WI38 (cell line): Measurements from ENCODE around the gene CFL1.
"Not testable (repeated sequence)": the region's sequence is repeated elsewhere in the genome, so short reads cannot be mapped to it uniquely, and the experiment has no call there.

ENCODE experiments used
- H3K4me3 ChIP-seq: 2 replicates; pipeline ENCODE4 v1.5.1; 2011; ENCODE audit warnings: low read depth, mild to moderate bottlenecking, control low read depth, low read length
- CTCF ChIP-seq: IDR thresholded peaks from 2 replicates; pipeline ENCODE4 v1.5.1; 2012; ENCODE audit warnings: low read depth, mild to moderate bottlenecking, control low read depth, low read length

CFL1 gene

GRCh38 chr11:65833297-65834030, 24.5 kb downstream of the CFL1 start, which contains the start of gene SNX32:
SNX32 (plus strand) TSS chr11:65833963; CDS start chr11:65834066, 103 bp downstream.
- TF ChIP-seq CTCF, result no peak
- H3K4me3 ChIP-seq, result peak within 1 kb of the TSS; percentile 59

DNA sequence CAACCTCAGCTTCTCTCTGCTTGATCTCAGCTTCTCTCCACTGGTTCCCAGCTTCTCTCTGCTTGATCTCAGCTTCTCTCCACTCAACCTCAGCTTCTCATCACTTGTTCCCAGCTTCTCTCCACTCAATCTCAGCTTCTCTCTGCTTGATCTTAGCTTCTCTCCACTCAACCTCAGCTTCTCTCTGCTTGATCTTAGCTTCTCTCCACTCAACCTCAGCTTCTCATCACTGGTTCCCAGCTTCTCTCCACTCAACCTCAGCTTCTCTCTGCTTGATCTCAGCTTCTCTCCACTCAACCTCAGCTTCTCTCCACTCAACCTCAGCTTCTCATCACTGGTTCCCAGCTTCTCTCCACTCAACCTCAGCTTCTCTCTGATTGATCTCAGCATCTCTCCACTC, 25.7 kb downstream of the CFL1 start:
- H3K4me3 ChIP-seq, result not testable (repeated sequence)

DNA sequence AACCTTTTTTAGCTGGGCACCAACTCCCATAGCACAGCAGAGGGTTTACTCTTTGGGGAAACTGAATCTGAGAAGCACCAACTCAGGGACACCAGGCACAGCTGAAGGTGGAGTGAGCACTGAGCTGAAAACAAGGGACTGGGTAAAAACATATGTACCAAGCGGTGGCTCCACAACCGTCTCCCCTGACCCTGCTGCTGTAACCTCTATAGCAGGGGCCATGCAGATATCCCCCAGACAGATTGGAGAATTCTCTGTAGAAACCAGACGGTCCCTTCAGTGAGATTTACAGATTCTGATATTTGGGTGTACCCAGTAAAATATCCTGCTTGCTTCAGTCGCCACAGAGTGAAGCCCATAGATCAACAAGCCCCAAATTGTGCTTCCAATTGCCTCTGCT, 28.5 kb downstream of the CFL1 start:
- no peak for TF ChIP-seq CTCF
- H3K4me3 ChIP-seq, result no peak overlapping the region

GRCh38 chr11:65826984-65827735, 30.8 kb downstream of the CFL1 start:
- no peak for TF ChIP-seq CTCF

GRCh38 chr11:65822776-65823528, 35.0 kb downstream of the CFL1 start:
- no peak overlapping the region for H3K4me3 ChIP-seq
- TF ChIP-seq CTCF, result no peak

More at GRCh38 chr11:65826984-65827735, 30.8 kb downstream of the CFL1 start:
- no peak overlapping the region for H3K4me3 ChIP-seq

GRCh38 chr11:65821107-65821506, 36.9 kb downstream of the CFL1 start:
- TF ChIP-seq CTCF, result no peak

DNA sequence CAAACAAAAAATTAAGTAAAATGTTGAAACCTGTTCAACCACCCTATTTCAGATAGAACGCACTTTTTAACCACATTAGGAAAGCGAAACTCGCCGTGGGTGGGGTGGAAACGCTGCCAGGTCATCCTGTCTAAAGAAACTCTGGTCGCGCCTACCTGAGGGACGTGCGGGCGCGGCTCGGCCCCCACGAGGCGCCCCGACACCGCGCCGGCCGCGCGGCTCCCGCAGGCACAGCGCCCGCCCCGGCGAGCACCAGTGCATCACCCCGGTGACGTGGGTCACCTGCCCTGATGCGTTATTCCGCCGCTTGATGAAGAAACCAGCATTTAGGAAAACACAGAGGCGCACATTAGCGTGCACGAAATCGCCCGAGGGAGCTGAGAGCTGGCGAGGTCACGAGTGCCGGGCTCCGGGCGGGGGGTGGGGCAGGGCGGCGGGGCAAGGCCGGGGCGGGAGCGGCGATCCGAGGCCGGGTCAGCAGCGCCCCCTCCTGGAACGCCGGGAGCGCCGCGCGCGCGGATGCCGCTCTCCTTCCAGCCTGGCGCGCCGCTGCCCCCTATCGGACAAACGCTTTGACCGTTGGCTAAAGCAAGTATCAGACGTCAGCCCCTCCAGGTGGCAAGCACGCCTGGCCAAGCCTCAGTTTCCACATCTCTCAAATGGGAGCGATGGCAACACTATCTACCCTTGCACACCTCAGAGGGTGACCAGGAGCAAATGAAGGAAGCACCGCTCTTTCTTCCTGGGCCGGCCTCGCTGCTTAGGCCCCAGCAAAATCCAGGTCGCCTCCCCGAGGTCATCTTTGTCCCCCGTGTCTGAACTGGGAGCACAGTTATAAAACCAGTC, 39.9 kb downstream of the CFL1 start:
- peak overlapping the region; percentile 56 for H3K4me3 ChIP-seq
- TF ChIP-seq CTCF, result peak; percentile 94

More at GRCh38 chr11:65821107-65821506, 36.9 kb downstream of the CFL1 start:
- no peak overlapping the region for H3K4me3 ChIP-seq
